ENCODE measurements around the gene ZNF362.

The ZNF362 gene

GRCh38 chr1:33331444-33332356 lies 75.4 kb downstream of the ZNF362 start:
- Histone ChIP-seq H3K23ac (ENCODE audit: low read length) (no peak overlapping the region), H3K14ac (ENCODE audit: low read length) (no peak overlapping the region), H3K79me1 (ENCODE audit: low read length) (peaks cover 2% of the 10 kb centered on the region), H3K79me2 (ENCODE audit: control insufficient read depth, insufficient read depth, low read length, poor library complexity) (peaks cover 4% of the 10 kb centered on the region), H3K9ac (ENCODE audit: low read length) (no peak overlapping the region), H3K9me3 (ENCODE audit: insufficient read depth, low read depth, low read length) (peaks cover 3% of the 10 kb centered on the region), H4K8ac (ENCODE audit: low read depth, low read length) (no peak overlapping the region), H3K4me2 (ENCODE audit: low read length) (no peak overlapping the region), H4K91ac (ENCODE audit: low read depth, low read length) (no peak overlapping the region), H2BK120ac (ENCODE audit: insufficient read depth, low read length, poor library complexity) (no peak overlapping the region), H2AFZ (ENCODE audit: insufficient read depth, low read length, poor library complexity) (no peak overlapping the region), H2BK5ac (ENCODE audit: low read depth, low read length, poor library complexity) (peak overlapping the region; percentile 3), H3K27me3 (ENCODE audit: insufficient read depth, low read length) (no peaks in the 10 kb centered on the region), H3K36me3 (ENCODE audit: control insufficient read depth in 1 of 2, insufficient read depth in 2 of 2, low read length in 2 of 2) (peaks cover 58 to 81% of the 10 kb centered on the region in 2 experiments), H4K12ac (ENCODE audit: low read depth, low read length) (no peak overlapping the region), H2AK5ac (ENCODE audit: low read length) (no peak overlapping the region), H3K4me1 (ENCODE audit: control insufficient read depth in 1 of 2, insufficient read depth in 2 of 2, low read length in 2 of 2) (peaks cover 6 to 8% of the 10 kb centered on the region in 2 experiments), H3K4me3 (ENCODE audit: low read depth, low read length) (no peak overlapping the region), H2BK12ac (ENCODE audit: low read length) (no peak overlapping the region), H3K18ac (ENCODE audit: low read length) (no peak overlapping the region), H3K4ac (ENCODE audit: low read depth, low read length) (no peak overlapping the region), H3K27ac (ENCODE audit: low read depth, low read length) (no peak overlapping the region)
- DNase-seq, result peak; percentile 74 to 79
- WGBS (ENCODE audit: extremely low coverage, insufficient coverage, insufficient read length), result no CpG with 5 or more reads among the region's 10 CpGs

GRCh38 chr1:33332357-33332789 lies 76.1 kb downstream of the ZNF362 start:
- no peak overlapping the region for H3K9ac ChIP-seq (ENCODE audit: low read length)
- no peak overlapping the region for H3K23ac ChIP-seq (ENCODE audit: low read length)
- H4K8ac ChIP-seq (ENCODE audit: low read depth, low read length), result no peak overlapping the region
- peaks cover 4% of the 10 kb centered on the region for H3K79me2 ChIP-seq (ENCODE audit: control insufficient read depth, insufficient read depth, low read length, poor library complexity)
- H3K18ac ChIP-seq (ENCODE audit: low read length), result no peak overlapping the region
- H2AK5ac ChIP-seq (ENCODE audit: low read length), result no peak overlapping the region
- H3K4me3 ChIP-seq (ENCODE audit: low read depth, low read length), result no peak overlapping the region
- peaks cover 6 to 10% of the 10 kb centered on the region in 2 experiments for H3K4me1 ChIP-seq (ENCODE audit: control insufficient read depth in 1 of 2, insufficient read depth in 2 of 2, low read length in 2 of 2)
- DNase-seq, result no peak
- peak overlapping the region; percentile 3 for H2BK5ac ChIP-seq (ENCODE audit: low read depth, low read length, poor library complexity)
- no peak overlapping the region for H3K4ac ChIP-seq (ENCODE audit: low read depth, low read length)
- peaks cover 2% of the 10 kb centered on the region for H3K79me1 ChIP-seq (ENCODE audit: low read length)
- peaks cover 3% of the 10 kb centered on the region for H3K9me3 ChIP-seq (ENCODE audit: insufficient read depth, low read depth, low read length)
- no peak overlapping the region for H3K14ac ChIP-seq (ENCODE audit: low read length)
- no peaks in the 10 kb centered on the region for H3K27me3 ChIP-seq (ENCODE audit: insufficient read depth, low read length)
- H2BK120ac ChIP-seq (ENCODE audit: insufficient read depth, low read length, poor library complexity), result no peak overlapping the region
- H3K36me3 ChIP-seq (ENCODE audit: control insufficient read depth in 1 of 2, insufficient read depth in 2 of 2, low read length in 2 of 2), result peaks cover 54 to 76% of the 10 kb centered on the region in 2 experiments
- no peak overlapping the region for H3K4me2 ChIP-seq (ENCODE audit: low read length)
- no peak overlapping the region for H2BK12ac ChIP-seq (ENCODE audit: low read length)
- WGBS (ENCODE audit: extremely low coverage, insufficient coverage, insufficient read length), result no CpG with 5 or more reads among the region's 10 CpGs
- no peak overlapping the region for H4K91ac ChIP-seq (ENCODE audit: low read depth, low read length)
- no peak overlapping the region for H2AFZ ChIP-seq (ENCODE audit: insufficient read depth, low read length, poor library complexity)
- H4K12ac ChIP-seq (ENCODE audit: low read depth, low read length), result no peak overlapping the region
- H3K27ac ChIP-seq (ENCODE audit: low read depth, low read length), result no peak overlapping the region

- H2AFZ ChIP-seq (ENCODE audit: insufficient read depth, low read length, poor library complexity), result no peak overlapping the region
- H3K14ac ChIP-seq (ENCODE audit: low read length), result no peak overlapping the region
- H2AK5ac ChIP-seq (ENCODE audit: low read length), result no peak overlapping the region
- peaks cover 7 to 13% of the 10 kb centered on the region in 2 experiments for H3K4me1 ChIP-seq (ENCODE audit: control insufficient read depth in 1 of 2, insufficient read depth in 2 of 2, low read length in 2 of 2)
- no peaks in the 10 kb centered on the region for H3K27me3 ChIP-seq (ENCODE audit: insufficient read depth, low read length)
- H3K4ac ChIP-seq (ENCODE audit: low read depth, low read length), result no peak overlapping the region
- H3K9me3 ChIP-seq (ENCODE audit: insufficient read depth, low read depth, low read length), result peaks cover 3% of the 10 kb centered on the region
- H3K4me3 ChIP-seq (ENCODE audit: low read depth, low read length), result no peak overlapping the region
- H3K18ac ChIP-seq (ENCODE audit: low read length), result no peak overlapping the region
- no peak overlapping the region for H2BK5ac ChIP-seq (ENCODE audit: low read depth, low read length, poor library complexity)
- H2BK12ac ChIP-seq (ENCODE audit: low read length), result no peak overlapping the region
- WGBS (ENCODE audit: extremely low coverage, insufficient coverage, insufficient read length), result no CpG with 5 or more reads among the region's 5 CpGs
- H3K79me2 ChIP-seq (ENCODE audit: control insufficient read depth, insufficient read depth, low read length, poor library complexity), result peaks cover 4% of the 10 kb centered on the region
- H4K8ac ChIP-seq (ENCODE audit: low read depth, low read length), result no peak overlapping the region
- H2BK120ac ChIP-seq (ENCODE audit: insufficient read depth, low read length, poor library complexity), result no peak overlapping the region
- H4K12ac ChIP-seq (ENCODE audit: low read depth, low read length), result no peak overlapping the region
- peaks cover 50 to 73% of the 10 kb centered on the region in 2 experiments for H3K36me3 ChIP-seq (ENCODE audit: control insufficient read depth in 1 of 2, insufficient read depth in 2 of 2, low read length in 2 of 2)
- H4K91ac ChIP-seq (ENCODE audit: low read depth, low read length), result no peak overlapping the region
- H3K79me1 ChIP-seq (ENCODE audit: low read length), result peaks cover 2% of the 10 kb centered on the region
- no peak overlapping the region for H3K4me2 ChIP-seq (ENCODE audit: low read length)
- DNase-seq, result no peak
- H3K9ac ChIP-seq (ENCODE audit: low read length), result no peak overlapping the region
- no peak overlapping the region for H3K27ac ChIP-seq (ENCODE audit: low read depth, low read length)
- peak overlapping the region; percentile 41 for H3K23ac ChIP-seq (ENCODE audit: low read length)
Observed at GRCh38 chr1:33332881-33333280, 76.6 kb downstream of the ZNF362 start.

- Histone ChIP-seq H2BK120ac (ENCODE audit: insufficient read depth, low read length, poor library complexity) (no peak overlapping the region), H3K79me1 (ENCODE audit: low read length) (peaks cover 7% of the 10 kb centered on the region), H3K4me1 (ENCODE audit: control insufficient read depth in 1 of 2, insufficient read depth in 2 of 2, low read length in 2 of 2) (peaks cover 16 to 23% of the 10 kb centered on the region in 2 experiments), H2AFZ (ENCODE audit: insufficient read depth, low read length, poor library complexity) (peak overlapping the region; percentile 30), H3K4me2 (ENCODE audit: low read length) (no peak overlapping the region), H2AK5ac (ENCODE audit: low read length) (no peak overlapping the region), H4K12ac (ENCODE audit: low read depth, low read length) (no peak overlapping the region), H4K91ac (ENCODE audit: low read depth, low read length) (no peak overlapping the region), H3K9ac (ENCODE audit: low read length) (no peak overlapping the region), H3K36me3 (ENCODE audit: control insufficient read depth in 1 of 2, insufficient read depth in 2 of 2, low read length in 2 of 2) (peaks cover 42 to 60% of the 10 kb centered on the region in 2 experiments), H3K18ac (ENCODE audit: low read length) (peak overlapping the region; percentile 51), H3K4ac (ENCODE audit: low read depth, low read length) (no peak overlapping the region), H3K27me3 (ENCODE audit: insufficient read depth, low read length) (no peaks in the 10 kb centered on the region), H3K4me3 (ENCODE audit: low read depth, low read length) (no peak overlapping the region), H3K23ac (ENCODE audit: low read length) (no peak overlapping the region), H3K79me2 (ENCODE audit: control insufficient read depth, insufficient read depth, low read length, poor library complexity) (peaks cover 4% of the 10 kb centered on the region), H2BK5ac (ENCODE audit: low read depth, low read length, poor library complexity) (no peak overlapping the region), H3K14ac (ENCODE audit: low read length) (no peak overlapping the region), H4K8ac (ENCODE audit: low read depth, low read length) (no peak overlapping the region), H2BK12ac (ENCODE audit: low read length) (no peak overlapping the region), H3K9me3 (ENCODE audit: insufficient read depth, low read depth, low read length) (peaks cover 3% of the 10 kb centered on the region), H3K27ac (ENCODE audit: low read depth, low read length) (no peak overlapping the region)
- WGBS (ENCODE audit: extremely low coverage, insufficient coverage, insufficient read length), result no CpG with 5 or more reads among the region's 17 CpGs
- no peak for DNase-seq
Observed at GRCh38 chr1:33334081-33334552, 77.8 kb downstream of the ZNF362 start.

Measured in trophoblast cell (in vitro differentiated cells and primary cell).